ENCODE results near the gene MEGF9.
"Not testable (repeated sequence)": the region's sequence is repeated elsewhere in the genome, so short reads cannot be mapped to it uniquely, and the experiment has no call there.

Gene MEGF9

DNA sequence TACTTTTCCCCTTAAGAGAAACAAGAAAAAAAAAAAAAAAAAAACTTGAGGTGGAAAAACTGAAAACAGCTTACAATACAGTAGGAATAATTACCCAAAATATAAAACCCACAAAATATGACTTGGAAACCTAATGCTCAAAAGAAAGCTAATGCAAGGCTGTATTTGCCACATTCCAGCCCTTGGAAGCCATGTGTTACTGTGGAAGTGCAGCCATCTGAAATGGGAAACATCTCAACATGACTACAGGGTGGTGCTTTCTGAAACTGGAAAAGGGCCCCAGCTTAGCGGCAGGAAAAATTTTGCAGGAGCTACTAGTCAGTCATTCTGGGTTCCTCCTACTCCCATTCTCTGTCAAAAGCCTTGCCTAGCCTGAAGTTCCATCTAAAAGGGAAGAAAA lies 154.7 kb downstream of the MEGF9 start:
- in situ Hi-C loops (cut with HindIII; ENCODE audit: low sequenced_read_pairs): no loop called here
- H3K4me3 ChIP-seq (ENCODE audit: low read depth, low read length): no peak overlapping the region
- TF ChIP-seq, protein P1, sequence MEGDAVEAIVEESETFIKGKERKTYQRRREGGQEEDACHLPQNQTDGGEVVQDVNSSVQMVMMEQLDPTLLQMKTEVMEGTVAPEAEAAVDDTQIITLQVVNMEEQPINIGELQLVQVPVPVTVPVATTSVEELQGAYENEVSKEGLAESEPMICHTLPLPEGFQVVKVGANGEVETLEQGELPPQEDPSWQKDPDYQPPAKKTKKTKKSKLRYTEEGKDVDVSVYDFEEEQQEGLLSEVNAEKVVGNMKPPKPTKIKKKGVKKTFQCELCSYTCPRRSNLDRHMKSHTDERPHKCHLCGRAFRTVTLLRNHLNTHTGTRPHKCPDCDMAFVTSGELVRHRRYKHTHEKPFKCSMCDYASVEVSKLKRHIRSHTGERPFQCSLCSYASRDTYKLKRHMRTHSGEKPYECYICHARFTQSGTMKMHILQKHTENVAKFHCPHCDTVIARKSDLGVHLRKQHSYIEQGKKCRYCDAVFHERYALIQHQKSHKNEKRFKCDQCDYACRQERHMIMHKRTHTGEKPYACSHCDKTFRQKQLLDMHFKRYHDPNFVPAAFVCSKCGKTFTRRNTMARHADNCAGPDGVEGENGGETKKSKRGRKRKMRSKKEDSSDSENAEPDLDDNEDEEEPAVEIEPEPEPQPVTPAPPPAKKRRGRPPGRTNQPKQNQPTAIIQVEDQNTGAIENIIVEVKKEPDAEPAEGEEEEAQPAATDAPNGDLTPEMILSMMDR (IDR thresholded peaks at IDR 0.05; ENCODE audit: low read depth, low read length): no peak
- DNase-seq (ENCODE audit: low read depth, low spot score): no peak

- TF ChIP-seq, protein P1 (IDR thresholded peaks at IDR 0.05; ENCODE audit: low read depth, low read length): no peak
- no peak overlapping the region for H3K4me3 ChIP-seq (ENCODE audit: low read depth, low read length)
- DNase-seq (ENCODE audit: low read depth, low spot score): no peak
- in situ Hi-C loops (cut with HindIII; ENCODE audit: low sequenced_read_pairs): no loop called here
These were observed 155.8 kb downstream of the MEGF9 start for GRCh38 chr9:120558454-120558853.

DNA sequence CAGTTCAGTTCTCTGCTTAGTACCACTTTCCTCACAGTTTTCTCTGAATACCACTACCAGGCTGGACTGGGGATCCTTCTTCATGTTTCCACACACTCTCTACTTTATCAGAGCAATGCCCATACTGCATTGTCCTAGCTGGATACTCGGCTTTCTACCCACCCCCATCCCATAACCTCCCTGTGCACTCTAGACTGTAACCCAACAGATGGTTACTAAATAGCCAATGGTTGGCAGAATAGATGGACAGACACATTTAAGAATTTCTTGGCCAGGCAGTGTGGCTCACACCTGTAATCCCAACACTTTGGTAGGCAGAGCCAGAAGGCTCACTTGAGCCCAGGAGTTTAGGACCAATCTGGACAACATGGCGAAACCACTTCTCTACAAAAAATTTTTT lies 157.1 kb downstream of the MEGF9 start:
- no peak for DNase-seq (ENCODE audit: low read depth, low spot score)

DNA sequence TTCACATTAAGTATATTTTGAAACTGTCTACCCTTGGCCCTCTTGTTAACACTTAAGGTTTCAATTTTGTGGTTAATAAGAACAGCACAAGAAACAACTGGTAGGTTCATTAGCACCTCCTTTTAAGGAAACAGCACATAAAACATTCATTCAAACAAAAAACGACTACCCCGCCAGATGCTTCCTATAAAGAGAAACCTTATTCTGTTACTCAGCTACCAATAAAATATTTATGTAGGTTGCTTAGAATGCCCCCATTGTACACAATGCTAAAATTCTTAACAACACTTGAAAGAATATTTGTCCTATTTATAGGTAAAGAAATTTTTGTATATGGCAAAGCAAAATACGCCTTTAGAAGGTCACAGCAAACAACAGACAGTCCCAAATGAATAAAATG lies 157.5 kb downstream of the MEGF9 start:
- H3K4me3 ChIP-seq (ENCODE audit: low read depth, low read length): no peak overlapping the region
- in situ Hi-C loops (cut with HindIII; ENCODE audit: low sequenced_read_pairs): no loop called here
- DNase-seq (ENCODE audit: low read depth, low spot score): no peak
- TF ChIP-seq, protein P1 (IDR thresholded peaks at IDR 0.05; ENCODE audit: low read depth, low read length): no peak

More for the DNA sequence above, 157.1 kb downstream of the MEGF9 start:
- in situ Hi-C loops (cut with HindIII; ENCODE audit: low sequenced_read_pairs): no loop called here
- H3K4me3 ChIP-seq (ENCODE audit: low read depth, low read length): no peak overlapping the region
- TF ChIP-seq, protein P1 (IDR thresholded peaks at IDR 0.05; ENCODE audit: low read depth, low read length): no peak

DNA sequence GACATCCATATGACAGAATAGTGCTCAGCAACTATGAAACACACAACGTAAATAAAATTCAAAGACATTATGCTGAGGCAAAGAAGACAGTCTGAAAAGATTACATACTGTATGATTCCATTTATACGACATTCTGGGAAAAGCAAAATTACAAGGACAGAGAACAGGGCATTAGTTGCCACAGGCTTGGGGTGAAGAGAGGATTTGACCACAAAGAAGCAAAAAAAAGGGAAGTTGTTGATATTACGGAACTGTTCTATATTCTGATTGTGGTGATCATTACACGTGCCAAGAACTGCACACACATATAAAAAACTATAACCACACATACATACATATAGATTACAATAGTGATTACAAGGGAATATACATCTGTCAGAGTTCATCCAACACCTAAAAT lies 158.4 kb downstream of the MEGF9 start:
- in situ Hi-C loops (cut with HindIII; ENCODE audit: low sequenced_read_pairs): no loop called here
- no peak for DNase-seq (ENCODE audit: low read depth, low spot score)

DNA sequence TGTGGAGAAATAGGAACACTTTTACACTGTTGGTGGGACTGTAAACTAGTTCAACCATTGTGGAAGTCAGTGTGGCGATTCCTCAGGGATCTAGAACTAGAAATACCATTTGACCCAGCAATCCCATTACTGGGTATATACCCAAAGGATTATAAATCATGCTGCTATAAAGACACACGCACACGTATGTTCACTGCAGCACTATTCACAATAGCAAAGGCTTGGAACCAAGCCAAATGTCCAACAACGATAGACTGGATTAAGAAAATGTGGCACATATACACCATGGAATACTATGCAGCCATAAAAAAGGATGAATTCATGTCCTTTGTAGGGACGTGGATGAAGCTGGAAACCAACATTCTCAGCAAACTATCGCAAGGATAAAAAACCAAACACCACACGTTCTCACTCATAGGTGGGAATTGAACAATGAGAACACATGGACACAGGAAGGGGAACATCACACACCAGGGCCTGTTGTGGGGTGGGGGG lies 162.0 kb downstream of the MEGF9 start:
- DNase-seq (ENCODE audit: low read depth, low spot score); in situ Hi-C loops (cut with HindIII; ENCODE audit: low sequenced_read_pairs); H3K4me3 ChIP-seq (ENCODE audit: low read depth, low read length): not testable (repeated sequence)

More for the DNA sequence above, 158.4 kb downstream of the MEGF9 start:
- TF ChIP-seq, protein P1 (IDR thresholded peaks at IDR 0.05; ENCODE audit: low read depth, low read length): no peak
- no peak overlapping the region for H3K4me3 ChIP-seq (ENCODE audit: low read depth, low read length)
